Endodermal cell (in vitro differentiated cells): ENCODE results near the gene SGCD. TPM values are rescaled to one million over a fixed set of nuclear protein-coding genes. Genes with fewer than 3 reads are reported as not detected.

ENCODE experiments used
- DNase-seq: peaks from one replicate; pipeline ENCODE4 v3.0.0-alpha.2; 2017
- H3K27ac ChIP-seq: 2 replicates; pipeline ENCODE4 v1.5.1; 2013; ENCODE audit warnings: mild to moderate bottlenecking, low read depth, low read length, moderate library complexity
- H3K27me3 ChIP-seq: 2 replicates; pipeline ENCODE4 v1.6.1; 2013; ENCODE audit warnings: mild to moderate bottlenecking, low read length, moderate library complexity; ENCODE audit not compliant: insufficient read depth, control insufficient read depth, poor library complexity, severe bottlenecking
- H3K36me3 ChIP-seq: 2 replicates; pipeline ENCODE4 v1.7.0; 2013; ENCODE audit warnings: mild to moderate bottlenecking, low read length, moderate library complexity; ENCODE audit not compliant: control insufficient read depth, insufficient read depth
- H3K4me1 ChIP-seq: one replicate; pipeline ENCODE4 v1.7.0; 2013; ENCODE audit warnings: low read length; ENCODE audit not compliant: control insufficient read depth, insufficient read depth
- H3K4me3 ChIP-seq: 2 replicates; pipeline ENCODE4 v1.5.1; 2013; ENCODE audit warnings: mild to moderate bottlenecking, low read length, moderate library complexity
- H3K9ac ChIP-seq: 2 replicates; pipeline ENCODE4 v1.6.1; 2013; ENCODE audit warnings: mild to moderate bottlenecking, low read length, moderate library complexity; ENCODE audit not compliant: poor library complexity, severe bottlenecking; ENCODE audit errors: extremely low read depth
- H3K9me3 ChIP-seq: 2 replicates; pipeline ENCODE4 v1.6.1; 2013; ENCODE audit warnings: mild to moderate bottlenecking, low read length, moderate library complexity; ENCODE audit not compliant: control insufficient read depth
- H3K27ac Mint-ChIP-seq: 2 replicates; pipeline ENCODE4 v1.8.0; 2020; ENCODE audit warnings: mixed read lengths
- H3K27me3 Mint-ChIP-seq: 2 replicates; pipeline ENCODE4 v1.8.0; 2021; ENCODE audit warnings: mild to moderate bottlenecking, mixed read lengths; ENCODE audit not compliant: insufficient read depth
- H3K36me3 Mint-ChIP-seq: 2 replicates; pipeline ENCODE4 v1.8.0; 2020; ENCODE audit warnings: low read depth, mixed read lengths
- H3K4me1 Mint-ChIP-seq: 2 replicates; pipeline ENCODE4 v1.8.0; 2020; ENCODE audit warnings: mixed read lengths
- H3K4me3 Mint-ChIP-seq: 2 replicates; pipeline ENCODE4 v1.8.0; 2020; ENCODE audit warnings: mild to moderate bottlenecking, moderate library complexity, mixed read lengths
- H3K9me3 Mint-ChIP-seq: 2 replicates; pipeline ENCODE4 v1.8.0; 2020; ENCODE audit warnings: mild to moderate bottlenecking, mixed read lengths
- CTCF ChIP-seq: fragments of 200-600 bp; sonication (generic); conservative IDR thresholded peaks from 2 replicates; pipeline ENCODE4 v1.5.0; 2021; ENCODE audit warnings: antibody characterized with exemption, mild to moderate bottlenecking
- WGBS, 2 experiments: methylation state at CpG; one replicate each; pipeline versions ENCODE4 v1.1.5 to v1.1.7; 2013; ENCODE audit warnings: missing lambda C conversion rate in 2 of 2, mixed read lengths in 1 of 2; ENCODE audit not compliant: insufficient coverage in 1 of 2, insufficient read length in 1 of 2; 5-methylcytosine and 5-hydroxymethylcytosine counted together
- total RNA-seq, 2 donors: library from RNA; stranded (reverse); fragmentation: NEBNext Ultra II Directional in 1 of 2; extraction: Animal tissue kit (Norgen Biotek cat#: 25700) in 1 of 2; gene quantifications; 2 replicates in 1 of 2; 3 replicates in 1 of 2; pipeline ENCODE4 v1.2.1, GENCODE V29; 2021

Gene SGCD
- total RNA-seq, 2 donors from 2014 or later: 0.04 to 0.42 TPM

- H3K9ac ChIP-seq: no peak overlapping the region
- 84 to 90% methylated on average over 5 to 9 of the region's 9 CpGs for WGBS, 2 experiments
- TF ChIP-seq CTCF: no peak
- no peaks in the 10 kb centered on the region for H3K27me3 ChIP-seq
- no peak for DNase-seq
- Mint-ChIP-seq H3K27me3 (no peaks in the 10 kb centered on the region), H3K9me3 (no peaks in the 10 kb centered on the region), H3K27ac (no peak overlapping the region), H3K4me1 (no peaks in the 10 kb centered on the region), H3K4me3 (no peak overlapping the region), H3K36me3 (no peaks in the 10 kb centered on the region)
- no peaks in the 10 kb centered on the region for H3K9me3 ChIP-seq
- no peaks in the 10 kb centered on the region for H3K4me1 ChIP-seq
- no peak overlapping the region for H3K4me3 ChIP-seq
- H3K36me3 ChIP-seq: no peaks in the 10 kb centered on the region
- H3K27ac ChIP-seq: no peak overlapping the region
These were observed 199.3 kb downstream of the SGCD start for GRCh38 chr5:156526081-156526925.

DNA sequence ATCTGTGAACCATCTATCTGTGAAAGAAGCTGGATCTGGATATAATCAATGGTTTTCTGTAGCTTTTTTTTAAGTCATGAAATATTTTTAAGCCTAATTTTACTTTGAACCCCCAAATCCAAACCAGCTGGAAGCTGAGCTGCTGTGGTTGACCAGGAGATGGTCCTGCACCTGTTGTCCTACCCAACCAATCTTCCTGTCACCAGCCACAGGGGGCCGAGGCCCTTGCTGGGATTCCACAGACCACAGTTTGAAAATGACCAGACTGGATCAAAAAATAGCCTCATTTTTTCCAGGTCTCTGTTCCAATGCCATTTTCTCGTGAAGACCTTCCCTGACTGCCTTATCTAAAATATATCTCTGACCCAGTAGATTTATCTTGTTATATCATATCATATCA lies 200.6 kb downstream of the SGCD start:
- Mint-ChIP-seq H3K4me3 (no peak overlapping the region), H3K4me1 (no peaks in the 10 kb centered on the region), H3K9me3 (no peaks in the 10 kb centered on the region), H3K27ac (no peak overlapping the region), H3K36me3 (no peaks in the 10 kb centered on the region), H3K27me3 (no peaks in the 10 kb centered on the region)
- H3K27me3 ChIP-seq: no peaks in the 10 kb centered on the region
- H3K27ac ChIP-seq: no peak overlapping the region
- DNase-seq: no peak
- no peaks in the 10 kb centered on the region for H3K4me1 ChIP-seq
- no peak overlapping the region for H3K9ac ChIP-seq
- TF ChIP-seq CTCF: no peak
- no peaks in the 10 kb centered on the region for H3K9me3 ChIP-seq
- no peaks in the 10 kb centered on the region for H3K36me3 ChIP-seq
- no peak overlapping the region for H3K4me3 ChIP-seq
- WGBS, 2 experiments: 90 to 100% methylated on average over 1 to 2 of the region's 2 CpGs

DNA sequence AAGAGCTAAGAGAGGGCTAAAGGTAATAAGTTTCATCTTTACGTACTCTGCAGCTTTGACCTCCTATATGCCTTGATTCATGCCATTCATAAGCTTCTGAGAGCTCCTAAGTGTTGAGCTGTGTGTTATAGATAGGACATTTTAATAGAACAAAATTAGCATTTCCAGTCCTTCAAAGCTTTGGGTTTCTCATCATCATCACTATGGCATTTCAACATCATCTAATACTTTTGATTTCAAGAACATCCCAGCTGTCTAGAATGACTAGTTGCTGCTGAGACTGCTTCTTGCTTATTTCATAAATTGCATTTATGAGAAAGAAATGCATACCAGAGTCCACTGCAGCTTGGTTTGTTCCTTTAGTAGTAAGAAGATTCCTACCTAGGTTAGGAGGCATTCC lies 201.7 kb downstream of the SGCD start:
- Histone ChIP-seq H3K27ac (no peak overlapping the region), H3K9ac (no peak overlapping the region), H3K27me3 (no peaks in the 10 kb centered on the region), H3K4me3 (no peak overlapping the region), H3K36me3 (no peaks in the 10 kb centered on the region), H3K9me3 (no peaks in the 10 kb centered on the region), H3K4me1 (no peaks in the 10 kb centered on the region)
- Mint-ChIP-seq H3K27ac (no peak overlapping the region), H3K27me3 (no peaks in the 10 kb centered on the region), H3K4me3 (no peak overlapping the region), H3K4me1 (no peaks in the 10 kb centered on the region), H3K36me3 (no peaks in the 10 kb centered on the region), H3K9me3 (no peaks in the 10 kb centered on the region)
- DNase-seq: no peak
- WGBS, 2 experiments: 92% methylated on average over 1 of the region's 1 CpG; no CpG with 5 or more reads in 1 of the 2 experiments
- no peak for TF ChIP-seq CTCF
